Kidney tubule cell (primary cell): Measurements from ENCODE around the gene TMCC2.
"Not testable (repeated sequence)": the region's sequence is repeated elsewhere in the genome, so short reads cannot be mapped to it uniquely, and the experiment has no call there.

ENCODE experiments used
- DNase-seq: peaks from one replicate; pipeline ENCODE4 v3.0.0-alpha.2; 2018; ENCODE audit warnings: low spot score

Gene TMCC2

GRCh38 chr1:205280666-205281395 is 53.1 kb downstream of the TMCC2 start:
- not testable (repeated sequence) for DNase-seq

GRCh38 chr1:205283270-205284147 is 55.8 kb downstream of the TMCC2 start:
- no peak for DNase-seq

GRCh38 chr1:205284420-205285144 is 56.8 kb downstream of the TMCC2 start:
- peak; percentile 99 for DNase-seq

GRCh38 chr1:205285381-205286101 is 57.8 kb downstream of the TMCC2 start:
- peak; percentile 50 for DNase-seq

GRCh38 chr1:205286335-205286950 is 58.7 kb downstream of the TMCC2 start:
- peak; percentile 51 for DNase-seq

- DNase-seq: no peak
These were observed 59.3 kb downstream of the TMCC2 start for GRCh38 chr1:205287076-205287475.

- DNase-seq: peak; percentile 83
These were observed 60.2 kb downstream of the TMCC2 start for GRCh38 chr1:205287767-205288559.

- DNase-seq: no peak
These were observed 63.9 kb downstream of the TMCC2 start for GRCh38 chr1:205291596-205291995.

- peak; percentile 67 for DNase-seq
These were observed 65.8 kb downstream of the TMCC2 start for GRCh38 chr1:205293350-205294074.

GRCh38 chr1:205294175-205294917 is 66.6 kb downstream of the TMCC2 start:
- DNase-seq: peak; percentile 98

GRCh38 chr1:205294934-205295333 is 67.2 kb downstream of the TMCC2 start:
- peak; percentile 71 for DNase-seq

- DNase-seq: no peak
These were observed 68.4 kb downstream of the TMCC2 start for GRCh38 chr1:205296154-205296553.

GRCh38 chr1:205297546-205298177 is 69.9 kb downstream of the TMCC2 start:
- DNase-seq: peak; percentile 81

- DNase-seq: peak; percentile 99
These were observed 70.6 kb downstream of the TMCC2 start for GRCh38 chr1:205298191-205298994.

GRCh38 chr1:205300149-205300548 is 72.4 kb downstream of the TMCC2 start:
- DNase-seq: no peak

- peak; percentile 97 for DNase-seq
These were observed 73.6 kb downstream of the TMCC2 start for GRCh38 chr1:205301205-205301821.
